Astrocyte (in vitro differentiated cells and primary cell): ENCODE measurements around the gene ANKH. TPM values are rescaled to one million over a fixed set of nuclear protein-coding genes. Genes with fewer than 3 reads are reported as not detected.

ENCODE experiments used
- DNase-seq: peaks from one replicate; pipeline ENCODE4 v3.0.0-alpha.2; 2010; ENCODE audit warnings: low read depth
- FAIRE-seq: peaks from 2 replicates; lab custom pipeline; 2011; peaks lifted over from hg19 to GRCh38; lab: Jason Lieb, UNC
- H2AFZ ChIP-seq: 2 replicates; pipeline ENCODE4 v1.6.0; 2012; ENCODE audit warnings: low read depth, low read length, inconsistent platforms
- H3K27ac ChIP-seq: 2 replicates; pipeline ENCODE4 v1.5.1; 2011; ENCODE audit warnings: low read depth, low read length, inconsistent platforms
- H3K27me3 ChIP-seq: 2 replicates; pipeline ENCODE4 v1.6.0; 2011; ENCODE audit warnings: low read length, inconsistent platforms; ENCODE audit not compliant: insufficient read depth
- H3K36me3 ChIP-seq: 2 replicates; pipeline ENCODE4 v1.5.1; 2011; ENCODE audit warnings: low read length, inconsistent platforms; ENCODE audit not compliant: insufficient read depth
- H3K4me1 ChIP-seq: 2 replicates; pipeline ENCODE4 v1.5.1; 2011; ENCODE audit warnings: low read length, inconsistent platforms; ENCODE audit not compliant: insufficient read depth
- H3K4me2 ChIP-seq: 2 replicates; pipeline ENCODE4 v1.6.0; 2012; ENCODE audit warnings: low read length, inconsistent platforms
- H3K4me3 ChIP-seq: 2 replicates; pipeline ENCODE4 v1.5.1; 2011; ENCODE audit warnings: low read depth, mild to moderate bottlenecking, low read length, inconsistent platforms; ENCODE audit not compliant: insufficient read depth
- H3K79me2 ChIP-seq: 2 replicates; pipeline ENCODE4 v1.6.0; 2012; ENCODE audit warnings: mild to moderate bottlenecking, low read length, inconsistent platforms; ENCODE audit not compliant: insufficient read depth
- H3K9ac ChIP-seq: 2 replicates; pipeline ENCODE4 v1.6.0; 2012; ENCODE audit warnings: mild to moderate bottlenecking, low read length, inconsistent platforms
- H3K9me3 ChIP-seq: 2 replicates; pipeline ENCODE4 v1.5.1; 2012; ENCODE audit warnings: low read depth, mild to moderate bottlenecking, low read length, inconsistent platforms; ENCODE audit not compliant: insufficient read depth
- H4K20me1 ChIP-seq: 2 replicates; pipeline ENCODE4 v1.6.0; 2012; ENCODE audit warnings: low read length, inconsistent platforms; ENCODE audit not compliant: insufficient read depth
- H3K27ac Mint-ChIP-seq: one replicate; pipeline ENCODE4 v1.8.0; 2021; ENCODE audit warnings: mild to moderate bottlenecking, mixed read lengths; ENCODE audit not compliant: unreplicated experiment
- H3K27me3 Mint-ChIP-seq: one replicate; pipeline ENCODE4 v1.8.0; 2021; ENCODE audit warnings: low read depth, mixed read lengths; ENCODE audit not compliant: unreplicated experiment
- H3K36me3 Mint-ChIP-seq: one replicate; pipeline ENCODE4 v1.8.0; 2021; ENCODE audit warnings: low read depth, mixed read lengths; ENCODE audit not compliant: unreplicated experiment
- H3K4me1 Mint-ChIP-seq: one replicate; pipeline ENCODE4 v1.8.0; 2021; ENCODE audit warnings: low read depth, mixed read lengths; ENCODE audit not compliant: unreplicated experiment
- H3K4me3 Mint-ChIP-seq: one replicate; pipeline ENCODE4 v1.8.0; 2021; ENCODE audit warnings: mild to moderate bottlenecking, moderate library complexity, mixed read lengths; ENCODE audit not compliant: unreplicated experiment
- H3K9me3 Mint-ChIP-seq: one replicate; pipeline ENCODE4 v1.8.0; 2021; ENCODE audit warnings: mild to moderate bottlenecking, mixed read lengths; ENCODE audit not compliant: unreplicated experiment
- EZH2 ChIP-seq: IDR thresholded peaks from 2 replicates; pipeline ENCODE4 v1.6.1; 2012; ENCODE audit warnings: mild to moderate bottlenecking, low read length, inconsistent platforms; ENCODE audit not compliant: insufficient read depth
- total RNA-seq: library from RNA; stranded (reverse); gene quantifications from 2 replicates; pipeline ENCODE4 v1.2.1, GENCODE V29; 2021
- TF ChIP-seq, protein P1 (sequence below): IDR thresholded peaks from 2 replicates; pipeline ENCODE4 v1.5.1; 2011; ENCODE audit warnings: low read depth, mild to moderate bottlenecking, inconsistent platforms, low read length, moderate library complexity; ENCODE audit not compliant: insufficient read depth

The ANKH gene
- total RNA-seq, 1 donor from 2014 or later = 15.8 TPM

DNA sequence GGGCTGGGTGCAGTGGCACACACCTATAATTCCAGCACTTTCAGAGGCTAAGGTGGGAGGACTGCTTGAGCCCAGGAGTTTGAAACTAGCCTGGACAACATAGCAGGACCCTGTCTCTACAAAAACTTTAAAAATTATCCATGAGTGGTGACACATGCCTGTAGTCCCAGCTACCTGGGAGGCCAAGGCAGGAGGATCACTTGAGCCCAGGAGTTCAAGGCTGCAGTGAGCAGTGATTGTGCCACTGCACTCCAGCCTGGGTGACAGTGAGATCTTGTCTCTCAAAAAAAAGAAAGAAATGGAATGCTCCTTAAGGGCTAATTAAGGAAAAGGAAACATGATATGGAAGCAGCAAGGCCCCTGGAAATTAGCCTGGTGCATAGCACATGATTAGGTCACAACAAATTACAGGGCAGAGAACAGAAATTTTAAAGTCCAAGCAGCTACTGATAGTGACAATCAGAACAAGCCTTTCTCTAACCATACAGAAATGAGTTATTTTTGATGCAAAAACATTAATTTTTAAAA, 19.5 kb downstream of the ANKH start:
- no peak overlapping the region for H3K4me3 Mint-ChIP-seq
- peaks cover 3% of the 10 kb centered on the region for H3K79me2 ChIP-seq
- no peaks in the 10 kb centered on the region for H3K27me3 ChIP-seq
- no peak overlapping the region for H3K27ac Mint-ChIP-seq
- peaks cover 29% of the 10 kb centered on the region for H4K20me1 ChIP-seq
- no peak overlapping the region for H3K27ac ChIP-seq
- H3K36me3 ChIP-seq = no peaks in the 10 kb centered on the region
- H3K36me3 Mint-ChIP-seq = no peaks in the 10 kb centered on the region
- peaks cover 5% of the 10 kb centered on the region for H3K4me1 ChIP-seq
- no peak overlapping the region for H3K4me2 ChIP-seq
- peaks cover under 1% of the 10 kb centered on the region for H3K27me3 Mint-ChIP-seq
- H3K9me3 ChIP-seq = no peaks in the 10 kb centered on the region
- TF ChIP-seq, protein P1, sequence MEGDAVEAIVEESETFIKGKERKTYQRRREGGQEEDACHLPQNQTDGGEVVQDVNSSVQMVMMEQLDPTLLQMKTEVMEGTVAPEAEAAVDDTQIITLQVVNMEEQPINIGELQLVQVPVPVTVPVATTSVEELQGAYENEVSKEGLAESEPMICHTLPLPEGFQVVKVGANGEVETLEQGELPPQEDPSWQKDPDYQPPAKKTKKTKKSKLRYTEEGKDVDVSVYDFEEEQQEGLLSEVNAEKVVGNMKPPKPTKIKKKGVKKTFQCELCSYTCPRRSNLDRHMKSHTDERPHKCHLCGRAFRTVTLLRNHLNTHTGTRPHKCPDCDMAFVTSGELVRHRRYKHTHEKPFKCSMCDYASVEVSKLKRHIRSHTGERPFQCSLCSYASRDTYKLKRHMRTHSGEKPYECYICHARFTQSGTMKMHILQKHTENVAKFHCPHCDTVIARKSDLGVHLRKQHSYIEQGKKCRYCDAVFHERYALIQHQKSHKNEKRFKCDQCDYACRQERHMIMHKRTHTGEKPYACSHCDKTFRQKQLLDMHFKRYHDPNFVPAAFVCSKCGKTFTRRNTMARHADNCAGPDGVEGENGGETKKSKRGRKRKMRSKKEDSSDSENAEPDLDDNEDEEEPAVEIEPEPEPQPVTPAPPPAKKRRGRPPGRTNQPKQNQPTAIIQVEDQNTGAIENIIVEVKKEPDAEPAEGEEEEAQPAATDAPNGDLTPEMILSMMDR = no peak
- no peak for TF ChIP-seq EZH2
- H3K9ac ChIP-seq = no peak overlapping the region
- FAIRE-seq = no peak
- H3K9me3 Mint-ChIP-seq = no peaks in the 10 kb centered on the region
- no peak for DNase-seq
- peaks cover 9% of the 10 kb centered on the region for H3K4me1 Mint-ChIP-seq
- H2AFZ ChIP-seq = no peak overlapping the region
- no peak overlapping the region for H3K4me3 ChIP-seq

DNA sequence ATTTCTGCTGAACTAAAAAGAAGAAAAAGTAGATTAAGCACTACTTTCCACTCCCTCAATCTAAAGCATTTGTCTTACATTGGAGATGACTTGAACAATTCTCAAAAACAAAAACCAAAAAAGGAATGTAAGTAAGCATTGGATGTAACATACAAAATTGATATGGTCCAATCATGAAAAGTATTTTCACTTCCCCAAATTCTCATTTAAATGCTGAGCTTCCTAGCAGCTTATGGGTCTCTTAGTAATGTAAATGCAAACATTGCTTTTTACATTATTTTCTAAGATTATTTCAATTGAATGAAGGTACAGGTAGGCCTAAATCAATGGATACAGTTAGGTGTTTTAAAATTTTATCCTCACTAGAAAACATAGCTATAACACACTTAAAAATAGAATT, 20.0 kb downstream of the ANKH start:
- H3K4me1 ChIP-seq = peaks cover 5% of the 10 kb centered on the region
- H3K27ac ChIP-seq = no peak overlapping the region
- H3K4me3 Mint-ChIP-seq = no peak overlapping the region
- no peak overlapping the region for H3K4me2 ChIP-seq
- H3K9ac ChIP-seq = no peak overlapping the region
- no peaks in the 10 kb centered on the region for H3K9me3 Mint-ChIP-seq
- no peak for FAIRE-seq
- H3K36me3 Mint-ChIP-seq = no peaks in the 10 kb centered on the region
- no peaks in the 10 kb centered on the region for H3K36me3 ChIP-seq
- DNase-seq = no peak
- H3K27me3 ChIP-seq = no peaks in the 10 kb centered on the region
- no peak overlapping the region for H2AFZ ChIP-seq
- peaks cover 24% of the 10 kb centered on the region for H4K20me1 ChIP-seq
- no peak overlapping the region for H3K4me3 ChIP-seq
- H3K27me3 Mint-ChIP-seq = peaks cover 2% of the 10 kb centered on the region
- no peak for TF ChIP-seq EZH2
- TF ChIP-seq, protein P1 = no peak
- peaks cover 9% of the 10 kb centered on the region for H3K4me1 Mint-ChIP-seq
- H3K9me3 ChIP-seq = no peaks in the 10 kb centered on the region
- no peak overlapping the region for H3K27ac Mint-ChIP-seq
- H3K79me2 ChIP-seq = peaks cover 3% of the 10 kb centered on the region

DNA sequence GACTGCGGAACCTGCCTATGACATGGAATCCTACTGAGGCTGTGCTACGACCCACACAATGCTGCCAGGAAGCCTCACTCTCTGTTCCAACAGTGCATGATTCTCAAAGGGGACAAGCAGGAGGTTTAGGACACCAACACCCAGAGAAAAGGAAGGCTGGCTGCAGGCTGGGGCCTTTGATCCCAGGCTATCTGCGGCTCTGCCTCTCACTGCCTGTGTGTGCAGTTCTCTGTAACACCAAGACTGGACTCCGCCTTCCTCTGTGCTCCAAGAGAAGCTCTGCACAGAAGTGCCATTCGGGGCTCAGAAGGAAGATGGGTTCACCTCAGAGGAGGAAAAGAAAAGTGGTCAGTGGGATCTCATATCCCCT, 20.5 kb downstream of the ANKH start:
- H3K9me3 Mint-ChIP-seq = no peaks in the 10 kb centered on the region

More for the DNA sequence above, 20.5 kb downstream of the ANKH start:
- FAIRE-seq = no peak
- Mint-ChIP-seq H3K4me3 (peak overlapping the region; percentile 28), H3K4me1 (peaks cover 9% of the 10 kb centered on the region), H3K27me3 (peaks cover 2% of the 10 kb centered on the region), H3K36me3 (no peaks in the 10 kb centered on the region), H3K27ac (no peak overlapping the region)
- peaks cover 19% of the 10 kb centered on the region for H4K20me1 ChIP-seq
- H3K9ac ChIP-seq = no peak overlapping the region
- no peak overlapping the region for H3K4me2 ChIP-seq
- H3K27ac ChIP-seq = no peak overlapping the region
- no peaks in the 10 kb centered on the region for H3K27me3 ChIP-seq
- H3K79me2 ChIP-seq = peaks cover 3% of the 10 kb centered on the region
- TF ChIP-seq, protein P1 = no peak
- TF ChIP-seq EZH2 = no peak
- no peak overlapping the region for H3K4me3 ChIP-seq
- DNase-seq = no peak
- H3K36me3 ChIP-seq = no peaks in the 10 kb centered on the region
- H3K9me3 ChIP-seq = no peaks in the 10 kb centered on the region
- peaks cover 5% of the 10 kb centered on the region for H3K4me1 ChIP-seq
- no peak overlapping the region for H2AFZ ChIP-seq
